Thyroid gland (tissue), 4 donors: ENCODE measurements around the gene SLC7A7.
"Not testable (repeated sequence)": the region's sequence is repeated elsewhere in the genome, so short reads cannot be mapped to it uniquely, and the experiment has no call there.

Experiments
- POLR2A ChIP-seq, 2 donors: fragments of 450-650 bp; IDR thresholded peaks; one replicate each; pipeline ENCODE4 v1.6.1; 2017; ENCODE audit warnings: antibody characterized with exemption in 2 of 2, mild to moderate bottlenecking in 2 of 2, moderate library complexity in 1 of 2
- TF ChIP-seq, protein P1 (sequence below), 6 experiments: fragments of 200-600 bp in 3 of 6; fragments of 450-650 bp in 3 of 6; sonication (generic) in 3 of 6; IDR thresholded peaks; one replicate each; pipeline ENCODE4 v1.5.1; 2016 to 2019; ENCODE audit warnings: antibody characterized with exemption in 6 of 6, mild to moderate bottlenecking in 2 of 6, inconsistent platforms in 1 of 6, moderate library complexity in 1 of 6

DNA sequence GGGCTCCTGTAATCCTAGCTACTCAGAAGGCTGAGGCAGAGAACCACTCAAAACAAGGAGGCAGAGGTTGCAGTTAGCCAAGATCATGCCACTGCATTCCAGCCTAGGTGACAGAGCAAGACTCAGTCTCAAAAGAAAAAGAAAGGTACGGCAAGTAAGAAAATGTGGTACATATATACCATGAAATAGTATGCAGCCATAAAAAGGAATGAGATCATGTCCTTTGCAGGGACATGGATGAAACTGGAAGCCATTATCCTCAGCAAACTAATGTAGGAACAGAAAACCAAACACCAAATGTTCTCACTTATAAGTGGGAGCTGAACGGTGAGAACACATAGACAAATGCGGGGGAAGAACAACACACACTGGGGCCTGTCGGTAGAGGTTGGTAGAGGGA, 10.0 kb downstream of the SLC7A7 start:
- TF ChIP-seq, protein P1, sequence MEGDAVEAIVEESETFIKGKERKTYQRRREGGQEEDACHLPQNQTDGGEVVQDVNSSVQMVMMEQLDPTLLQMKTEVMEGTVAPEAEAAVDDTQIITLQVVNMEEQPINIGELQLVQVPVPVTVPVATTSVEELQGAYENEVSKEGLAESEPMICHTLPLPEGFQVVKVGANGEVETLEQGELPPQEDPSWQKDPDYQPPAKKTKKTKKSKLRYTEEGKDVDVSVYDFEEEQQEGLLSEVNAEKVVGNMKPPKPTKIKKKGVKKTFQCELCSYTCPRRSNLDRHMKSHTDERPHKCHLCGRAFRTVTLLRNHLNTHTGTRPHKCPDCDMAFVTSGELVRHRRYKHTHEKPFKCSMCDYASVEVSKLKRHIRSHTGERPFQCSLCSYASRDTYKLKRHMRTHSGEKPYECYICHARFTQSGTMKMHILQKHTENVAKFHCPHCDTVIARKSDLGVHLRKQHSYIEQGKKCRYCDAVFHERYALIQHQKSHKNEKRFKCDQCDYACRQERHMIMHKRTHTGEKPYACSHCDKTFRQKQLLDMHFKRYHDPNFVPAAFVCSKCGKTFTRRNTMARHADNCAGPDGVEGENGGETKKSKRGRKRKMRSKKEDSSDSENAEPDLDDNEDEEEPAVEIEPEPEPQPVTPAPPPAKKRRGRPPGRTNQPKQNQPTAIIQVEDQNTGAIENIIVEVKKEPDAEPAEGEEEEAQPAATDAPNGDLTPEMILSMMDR (IDR thresholded peaks at IDR 0.05), result not testable (repeated sequence)
- not testable (repeated sequence) for TF ChIP-seq POLR2A (IDR thresholded peaks at IDR 0.05)
